NCI-H1436 treated with DMSO at 0.1 percent for 48 hours (cell line): Measurements from ENCODE around the gene RAB35.

Source experiments
- DNase-seq: peaks from one replicate; lab custom pipeline; 2025; lab: John Stamatoyannopoulos, UW

RAB35 gene

GRCh38 chr12:120116441-120116791 lies at the start of gene RAB35:
Gene RAB35, minus strand, starts transcription at chr12:120116753. Its CDS starts 103 bp downstream, at chr12:120116650.
- DNase-seq = no peak

GRCh38 chr12:120164293-120164692 lies 47.7 kb upstream of the RAB35 start:
- no peak for DNase-seq

GRCh38 chr12:120162763-120163162 lies 46.2 kb upstream of the RAB35 start:
- DNase-seq = no peak

- DNase-seq = no peak
Measured at GRCh38 chr12:120161852-120162251, 45.3 kb upstream of the RAB35 start.

GRCh38 chr12:120159509-120160237 lies 43.1 kb upstream of the RAB35 start:
- DNase-seq = no peak

- DNase-seq = no peak
Measured at GRCh38 chr12:120158351-120158750, 41.8 kb upstream of the RAB35 start.

- no peak for DNase-seq
Measured at GRCh38 chr12:120157678-120158077, 41.1 kb upstream of the RAB35 start.

GRCh38 chr12:120156315-120157259 lies 40.0 kb upstream of the RAB35 start:
- no peak for DNase-seq

- no peak for DNase-seq
Measured at GRCh38 chr12:120155072-120155471, 38.5 kb upstream of the RAB35 start.

GRCh38 chr12:120150919-120151525 lies 34.5 kb upstream of the RAB35 start:
- no peak for DNase-seq

- DNase-seq = no peak
Measured at GRCh38 chr12:120148011-120148410, 31.5 kb upstream of the RAB35 start.

- DNase-seq = no peak
Measured at GRCh38 chr12:120145164-120145563, 28.6 kb upstream of the RAB35 start.

GRCh38 chr12:120144215-120144614 lies 27.7 kb upstream of the RAB35 start:
- no peak for DNase-seq

GRCh38 chr12:120142231-120142877 lies 25.8 kb upstream of the RAB35 start:
- no peak for DNase-seq

GRCh38 chr12:120141336-120141735 lies 24.8 kb upstream of the RAB35 start:
- DNase-seq = no peak

- no peak for DNase-seq
Measured at GRCh38 chr12:120140603-120141002, 24.1 kb upstream of the RAB35 start.

- no peak for DNase-seq
Measured at GRCh38 chr12:120139958-120140357, 23.4 kb upstream of the RAB35 start.

- DNase-seq = no peak
Measured at GRCh38 chr12:120138366-120138765, 21.8 kb upstream of the RAB35 start.

GRCh38 chr12:120137833-120138232 lies 21.3 kb upstream of the RAB35 start:
- no peak for DNase-seq

GRCh38 chr12:120136093-120136770 lies 19.7 kb upstream of the RAB35 start:
- DNase-seq = no peak

GRCh38 chr12:120134307-120134980 lies 17.9 kb upstream of the RAB35 start:
- no peak for DNase-seq
